Subcutaneous abdominal adipose tissue (tissue), 5 donors: ENCODE results near the gene GALNT12.

Source experiments
- H3K27ac ChIP-seq: one replicate; pipeline ENCODE4 v1.7.0; 2013; ENCODE audit warnings: low read depth, mild to moderate bottlenecking, inconsistent platforms, low read length, moderate library complexity
- H3K27me3 ChIP-seq, 5 donors: one replicate each; pipeline ENCODE4 v1.7.0; 2013; ENCODE audit warnings: low read length in 5 of 5, inconsistent platforms in 1 of 5; ENCODE audit not compliant: control insufficient read depth in 5 of 5, insufficient read depth in 4 of 5
- H3K36me3 ChIP-seq, 5 donors: one replicate each; pipeline ENCODE4 v1.7.0; 2013; ENCODE audit warnings: low read length in 5 of 5; ENCODE audit not compliant: control insufficient read depth in 5 of 5, insufficient read depth in 5 of 5
- H3K4me1 ChIP-seq, 5 donors: one replicate each; pipeline ENCODE4 v1.7.0; 2013; ENCODE audit warnings: low read length in 5 of 5, mild to moderate bottlenecking in 3 of 5, moderate library complexity in 1 of 5; ENCODE audit not compliant: control insufficient read depth in 5 of 5, insufficient read depth in 5 of 5
- H3K4me3 ChIP-seq, 5 donors: one replicate each; pipeline ENCODE4 v1.7.0; 2013; ENCODE audit warnings: low read length in 5 of 5, low read depth in 1 of 5
- H3K9ac ChIP-seq, 5 donors: one replicate each; pipeline ENCODE4 v1.7.0; 2013; ENCODE audit warnings: low read length in 5 of 5, mild to moderate bottlenecking in 4 of 5, moderate library complexity in 3 of 5
- H3K9me3 ChIP-seq, 5 donors: one replicate each; pipeline ENCODE4 v1.7.0; 2013; ENCODE audit warnings: low read length in 5 of 5; ENCODE audit not compliant: control insufficient read depth in 5 of 5
- donor health status: healthy.
- donor health status: healthy.
- donor health status: healthy.
- donor health status: healthy.
- donor health status: healthy.

Gene GALNT12

GRCh38 chr9:98842510-98842909, 35.0 kb downstream of the GALNT12 start:
- no peak overlapping the region for H3K4me3 ChIP-seq
- H3K27me3 ChIP-seq, result peaks cover 0 to 3% (median 0%) of the 10 kb centered on the region in 5 donors
- no peaks in the 10 kb centered on the region for H3K4me1 ChIP-seq
- no peak overlapping the region for H3K9ac ChIP-seq
- H3K9me3 ChIP-seq, result no peaks in the 10 kb centered on the region
- peaks cover 0 to 4% (median 0%) of the 10 kb centered on the region in 5 donors for H3K36me3 ChIP-seq
- no peak overlapping the region for H3K27ac ChIP-seq

DNA sequence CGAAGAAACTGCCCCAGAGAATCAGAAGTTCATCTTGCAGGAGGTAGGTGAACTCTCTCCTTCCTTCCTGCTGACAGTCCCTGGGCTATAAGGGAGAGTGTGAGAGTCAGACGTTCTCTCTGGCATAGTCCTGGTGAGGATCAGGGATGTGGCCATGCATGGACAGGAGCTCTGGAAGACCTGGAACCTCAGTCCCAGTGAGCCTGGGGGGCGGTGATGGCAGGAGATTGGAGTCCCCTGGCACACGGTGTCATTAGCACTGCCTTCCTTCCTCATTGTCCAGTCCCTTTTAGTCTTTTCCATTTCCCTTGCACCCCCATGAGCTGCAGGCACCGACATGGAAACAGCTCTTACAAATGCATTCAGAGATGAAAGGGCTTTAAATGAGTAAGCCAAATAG, 38.6 kb downstream of the GALNT12 start:
- H3K36me3 ChIP-seq, result peaks cover 0 to 4% (median 0%) of the 10 kb centered on the region in 5 donors
- H3K27me3 ChIP-seq, result peaks cover 0 to 3% (median 0%) of the 10 kb centered on the region in 5 donors
- no peak overlapping the region for H3K9ac ChIP-seq
- no peak overlapping the region for H3K4me3 ChIP-seq
- no peaks in the 10 kb centered on the region for H3K9me3 ChIP-seq
- H3K4me1 ChIP-seq, result peaks cover 0 to 5% (median 4%) of the 10 kb centered on the region in 5 donors
- H3K27ac ChIP-seq, result no peak overlapping the region

- Histone ChIP-seq H3K9ac (no peak overlapping the region), H3K4me1 (peaks cover 0 to 5% (median 4%) of the 10 kb centered on the region in 5 donors), H3K4me3 (no peak overlapping the region), H3K36me3 (peaks cover 0 to 4% (median 0%) of the 10 kb centered on the region in 5 donors), H3K27ac (no peak overlapping the region), H3K9me3 (no peaks in the 10 kb centered on the region), H3K27me3 (peaks cover 0 to 3% (median 0%) of the 10 kb centered on the region in 5 donors)
These were observed 39.4 kb downstream of the GALNT12 start for GRCh38 chr9:98846879-98847278.

DNA sequence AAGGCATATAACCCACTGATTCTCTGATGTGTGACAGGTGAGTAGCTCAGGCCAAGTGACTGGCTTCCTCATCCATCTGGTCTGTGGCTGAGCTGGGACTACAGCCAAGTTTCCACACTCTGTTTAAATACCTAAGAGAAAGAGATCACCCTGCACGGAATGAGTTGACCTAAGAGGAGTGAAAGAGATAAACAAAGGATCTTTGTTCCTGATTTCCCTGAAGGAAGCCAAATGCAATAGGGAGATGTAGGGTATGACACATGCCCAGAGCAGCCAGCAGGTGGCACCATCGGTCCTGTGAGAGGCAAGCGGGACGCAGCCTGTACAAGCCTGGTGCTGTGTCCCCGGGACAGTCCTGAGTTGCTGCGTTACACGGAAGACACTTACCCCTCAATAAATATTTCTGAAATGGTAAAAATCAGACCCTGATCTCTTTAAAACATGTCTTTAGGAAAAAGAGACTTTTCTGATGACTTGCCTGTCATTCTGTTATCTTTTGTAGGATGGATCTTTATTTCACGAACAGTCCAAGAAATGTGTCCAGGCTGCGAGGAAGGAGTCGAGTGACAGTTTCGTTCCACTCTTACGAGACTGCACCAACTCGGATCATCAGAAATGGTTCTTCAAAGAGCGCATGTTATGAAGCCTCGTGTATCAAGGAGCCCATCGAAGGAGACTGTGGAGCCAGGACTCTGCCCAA, 41.1 kb downstream of the GALNT12 start:
- peaks cover 0 to 6% (median 4%) of the 10 kb centered on the region in 5 donors for H3K4me1 ChIP-seq
- peak overlapping the region in 4 of 5 donors; percentile 25 to 81 (median 74) for H3K9ac ChIP-seq
- H3K36me3 ChIP-seq, result peaks cover 0 to 4% (median 0%) of the 10 kb centered on the region in 5 donors
- peak overlapping the region; percentile 57 for H3K27ac ChIP-seq
- peak overlapping the region; percentile 48 to 71 (median 51) for H3K4me3 ChIP-seq
- peaks cover 0 to 3% (median 0%) of the 10 kb centered on the region in 5 donors for H3K27me3 ChIP-seq
- no peaks in the 10 kb centered on the region for H3K9me3 ChIP-seq

DNA sequence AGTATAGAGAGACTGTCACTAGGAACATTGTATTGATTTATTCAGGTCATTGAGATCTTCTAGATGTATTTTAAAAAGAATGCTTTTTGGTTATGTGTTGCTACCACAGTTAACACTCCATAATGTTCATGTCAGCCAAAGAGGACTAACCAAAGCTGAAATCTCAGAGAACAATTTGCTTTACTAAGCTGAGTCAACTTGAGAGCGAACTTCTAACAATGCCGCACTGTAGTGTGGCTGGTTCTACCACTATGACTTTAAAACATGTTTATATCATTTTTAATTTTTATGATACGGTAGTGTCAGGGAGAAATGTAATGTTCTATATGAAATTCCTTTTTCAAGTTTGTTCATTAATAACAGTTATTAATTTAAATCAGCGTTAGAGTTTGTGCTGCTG, 42.1 kb downstream of the GALNT12 start:
- Histone ChIP-seq H3K9ac (no peak overlapping the region), H3K4me1 (peaks cover 0 to 8% (median 4%) of the 10 kb centered on the region in 5 donors), H3K4me3 (no peak overlapping the region), H3K9me3 (no peaks in the 10 kb centered on the region), H3K27me3 (peaks cover 0 to 3% (median 0%) of the 10 kb centered on the region in 5 donors), H3K27ac (no peak overlapping the region), H3K36me3 (peaks cover 0 to 4% (median 0%) of the 10 kb centered on the region in 5 donors)

DNA sequence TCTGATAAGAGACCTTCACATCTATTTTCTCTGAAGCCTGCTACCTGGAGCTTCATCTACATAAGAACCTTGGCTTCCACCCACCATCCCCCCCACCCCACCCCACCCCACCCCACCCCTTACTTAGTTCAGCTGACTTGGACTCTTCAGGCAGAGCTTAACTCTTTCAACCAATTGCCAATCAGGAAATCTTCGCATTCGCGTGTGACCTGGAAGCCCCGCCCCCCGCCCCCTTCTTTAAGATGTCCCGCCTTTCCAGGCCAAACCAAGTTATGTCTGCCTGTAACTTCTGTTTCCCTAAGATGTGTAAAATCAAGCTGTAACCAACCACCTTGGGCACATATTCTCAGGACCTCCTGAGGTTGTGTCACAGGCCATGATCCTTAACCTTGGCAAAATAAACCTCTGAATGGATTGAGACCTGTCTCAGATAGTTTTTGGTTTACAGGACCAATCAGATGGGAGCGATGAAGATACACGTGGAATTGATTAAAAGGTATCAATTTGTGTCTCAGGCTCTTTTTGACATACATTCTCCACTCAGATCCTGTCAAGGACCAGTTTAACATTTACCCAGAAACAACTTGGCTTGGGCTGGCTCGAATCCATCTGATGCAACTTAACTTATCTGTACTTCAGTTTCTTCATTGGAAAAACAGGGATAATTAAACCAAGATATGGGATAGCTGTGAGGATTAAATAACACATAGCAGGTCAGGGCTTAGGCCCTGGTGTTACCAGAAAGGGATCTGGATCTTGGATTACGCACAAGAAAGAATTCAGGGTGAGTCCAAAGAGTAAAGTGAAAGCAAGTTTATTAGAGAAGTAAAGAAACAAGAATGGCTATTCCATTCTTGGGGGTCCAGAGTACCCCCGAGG, 43.6 kb downstream of the GALNT12 start:
- H3K4me1 ChIP-seq, result peaks cover 0 to 8% (median 4%) of the 10 kb centered on the region in 5 donors
- H3K4me3 ChIP-seq, result no peak overlapping the region
- H3K36me3 ChIP-seq, result peaks cover 0 to 1% (median 0%) of the 10 kb centered on the region in 5 donors
- H3K27ac ChIP-seq, result no peak overlapping the region
- H3K9me3 ChIP-seq, result peaks cover 0 to 3% (median 0%) of the 10 kb centered on the region in 5 donors
- no peak overlapping the region for H3K9ac ChIP-seq
- H3K27me3 ChIP-seq, result no peaks in the 10 kb centered on the region

DNA sequence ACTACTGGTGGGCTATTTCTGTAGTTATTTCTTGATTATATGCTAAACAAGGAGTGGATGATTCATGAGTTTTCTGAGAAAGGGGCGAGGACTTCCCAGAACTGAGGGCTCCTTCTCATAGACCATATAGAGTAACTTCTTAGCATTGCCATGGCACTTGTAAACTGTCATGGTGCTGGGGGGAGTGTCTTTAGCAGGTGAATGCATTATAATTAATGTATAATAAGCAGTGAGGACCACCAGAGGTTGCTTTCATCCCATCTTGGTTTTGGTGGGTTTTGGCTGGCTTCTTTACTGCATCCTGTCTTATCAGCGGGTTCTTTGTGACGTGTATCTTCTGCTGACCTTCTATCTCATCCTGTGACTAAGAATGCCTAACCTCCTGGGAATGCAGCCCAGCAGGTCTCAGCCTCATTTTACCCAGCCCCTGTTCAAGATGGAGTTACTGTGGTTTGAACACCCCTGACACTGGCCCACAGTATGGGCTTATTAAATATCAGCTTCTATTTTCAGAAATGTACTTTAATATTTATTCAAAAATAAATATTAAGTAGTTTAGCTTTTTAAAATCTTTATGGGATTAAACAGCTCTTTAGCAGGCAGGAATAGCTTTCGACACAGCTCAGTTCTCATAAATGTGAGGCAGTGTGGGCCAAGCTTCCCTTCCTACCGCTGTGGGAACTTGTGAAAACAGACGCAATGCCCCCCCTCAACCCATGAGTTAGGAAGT, 44.4 kb downstream of the GALNT12 start:
- Histone ChIP-seq H3K9ac (no peak overlapping the region), H3K36me3 (no peaks in the 10 kb centered on the region), H3K4me1 (peaks cover 0 to 11% (median 4%) of the 10 kb centered on the region in 5 donors), H3K27ac (no peak overlapping the region), H3K9me3 (peaks cover 0 to 4% (median 0%) of the 10 kb centered on the region in 5 donors), H3K4me3 (no peak overlapping the region), H3K27me3 (no peaks in the 10 kb centered on the region)

- Histone ChIP-seq H3K9ac (no peak overlapping the region), H3K9me3 (peaks cover 0 to 4% (median 0%) of the 10 kb centered on the region in 5 donors), H3K4me1 (peaks cover 0 to 11% (median 7%) of the 10 kb centered on the region in 5 donors), H3K4me3 (no peak overlapping the region), H3K27me3 (no peaks in the 10 kb centered on the region), H3K27ac (no peak overlapping the region), H3K36me3 (no peaks in the 10 kb centered on the region)
These were observed 44.9 kb downstream of the GALNT12 start for GRCh38 chr9:98852460-98852734.

- Histone ChIP-seq H3K9ac (no peak overlapping the region), H3K27ac (no peak overlapping the region), H3K36me3 (no peaks in the 10 kb centered on the region), H3K9me3 (peaks cover 0 to 4% (median 0%) of the 10 kb centered on the region in 5 donors), H3K27me3 (no peaks in the 10 kb centered on the region), H3K4me3 (no peak overlapping the region), H3K4me1 (peaks cover 0 to 11% (median 7%) of the 10 kb centered on the region in 5 donors)
These were observed 45.5 kb downstream of the GALNT12 start for GRCh38 chr9:98852961-98853360.
